Endothelial cell of umbilical vein (primary cell): ENCODE results near the gene KLF13. TPM values are rescaled to one million over a fixed set of nuclear protein-coding genes. Genes with fewer than 3 reads are reported as not detected.

Experiments
- BruUV-seq: library from RNA; stranded (reverse); fragments of 400-500 nt; replicated peaks from 2 replicates; lab custom pipeline; 2021; lab: Mats Ljungman, UMichigan
- CTCF ChIA-PET: fragments of 300-600, 350-600 bp; sonication (Branson Sonifier 250); formaldehyde crosslinking; loops from one replicate; lab custom pipeline; 2021; ENCODE audit warnings: antibody characterized with exemption, inconsistent platforms; lab: Charles Lee
- POLR2A ChIA-PET: fragments of 300-600, 350-600 bp; sonication (Branson Sonifier 250); formaldehyde crosslinking; loops from one replicate; lab custom pipeline; 2021; ENCODE audit warnings: antibody characterized with exemption, inconsistent platforms; lab: Charles Lee
- DNase-seq: peaks from one replicate; pipeline ENCODE4 v3.0.0-alpha.2; 2011; ENCODE audit warnings: low read depth, low spot score
- FAIRE-seq: peaks from 2 replicates; lab custom pipeline; 2011; peaks lifted over from hg19 to GRCh38; lab: Jason Lieb, UNC
- H2AFZ ChIP-seq: 2 replicates; pipeline ENCODE4 v1.6.0; 2012; ENCODE audit warnings: low read depth, low read length, control low read depth, inconsistent platforms
- H3K27ac ChIP-seq: 2 replicates; pipeline ENCODE4 v1.5.1; 2011; ENCODE audit warnings: low read depth, mild to moderate bottlenecking, control low read depth, low read length, moderate library complexity; ENCODE audit not compliant: insufficient read depth
- H3K27me3 ChIP-seq, 2 experiments: 2 replicates each; pipeline versions ENCODE4 v1.6.0 to v1.6.1; 2011; ENCODE audit warnings: low read length in 2 of 2, mixed read lengths in 1 of 2; ENCODE audit not compliant: control insufficient read depth in 2 of 2, insufficient read depth in 2 of 2
- H3K36me3 ChIP-seq, 2 experiments: 2 replicates in 1 of 2; 3 replicates in 1 of 2; pipeline ENCODE4 v1.5.1; 2011; ENCODE audit warnings: low read length in 2 of 2, mild to moderate bottlenecking in 1 of 2, moderate library complexity in 1 of 2; ENCODE audit not compliant: control insufficient read depth in 2 of 2, insufficient read depth in 2 of 2; ENCODE audit errors: extremely low read depth in 1 of 2
- H3K4me1 ChIP-seq: 3 replicates; pipeline ENCODE4 v1.5.1; 2011; ENCODE audit warnings: mild to moderate bottlenecking, low read length; ENCODE audit not compliant: control insufficient read depth, insufficient read depth; ENCODE audit errors: extremely low read depth
- H3K4me2 ChIP-seq: 2 replicates; pipeline ENCODE4 v1.6.1; 2011; ENCODE audit warnings: low read length, control low read depth, mixed read lengths; ENCODE audit not compliant: insufficient read depth
- H3K4me3 ChIP-seq, 3 experiments: fragments of 200-600 bp in 1 of 3; sonication (generic), shearing (Covaris generic) in 1 of 3; replicated peaks in 1 of 3; 2 replicates each; pipeline ENCODE4 v1.5.1; 2011 to 2016; ENCODE audit warnings: control low read depth in 3 of 3, low read length in 3 of 3, mild to moderate bottlenecking in 2 of 3, inconsistent platforms in 1 of 3, low read depth in 1 of 3, moderate library complexity in 1 of 3; ENCODE audit not compliant: insufficient read depth in 1 of 3
- H3K79me2 ChIP-seq: 2 replicates; pipeline ENCODE4 v1.6.0; 2012; ENCODE audit warnings: low read length, inconsistent platforms; ENCODE audit not compliant: control insufficient read depth, insufficient read depth
- H3K9ac ChIP-seq: replicated peaks from 2 replicates; pipeline ENCODE3; 2011; ENCODE audit warnings: low read length, control low read depth; ENCODE audit not compliant: insufficient read depth; ENCODE audit errors: extremely low read depth
- H3K9me1 ChIP-seq: replicated peaks from 3 replicates; pipeline ENCODE4 v1.6.0; 2011; ENCODE audit warnings: mild to moderate bottlenecking, low read length; ENCODE audit not compliant: control insufficient read depth, insufficient read depth; ENCODE audit errors: extremely low read depth
- H3K9me3 ChIP-seq: replicated peaks from 2 replicates; pipeline ENCODE4 v1.5.1; 2012; ENCODE audit warnings: low read length, inconsistent platforms; ENCODE audit not compliant: control insufficient read depth, insufficient read depth
- H4K20me1 ChIP-seq: replicated peaks from 2 replicates; pipeline ENCODE3; 2011; ENCODE audit warnings: mild to moderate bottlenecking, low read length; ENCODE audit not compliant: control insufficient read depth, insufficient read depth; ENCODE audit errors: extremely low read depth
- EZH2 ChIP-seq: IDR thresholded peaks from 2 replicates; pipeline ENCODE4 v1.6.1; 2012; ENCODE audit warnings: borderline replicate concordance, low read depth, mild to moderate bottlenecking, moderate library complexity, low read length, inconsistent platforms; ENCODE audit not compliant: severe bottlenecking
- FOS ChIP-seq: IDR thresholded peaks from 2 replicates; pipeline ENCODE4 v1.6.1; 2011; ENCODE audit warnings: mild to moderate bottlenecking, low read length, moderate library complexity, borderline replicate concordance; ENCODE audit not compliant: insufficient read depth
- GATA2 ChIP-seq: IDR thresholded peaks from 2 replicates; pipeline ENCODE4 v1.7.0; 2011; ENCODE audit warnings: low read depth, mild to moderate bottlenecking, moderate library complexity, mixed read lengths, low read length; ENCODE audit not compliant: insufficient read length, insufficient read depth
- JUN ChIP-seq: IDR thresholded peaks from 2 replicates; pipeline ENCODE4 v1.6.1; 2011; ENCODE audit warnings: borderline replicate concordance, low read depth; ENCODE audit not compliant: insufficient read length, insufficient read depth
- MAX ChIP-seq: IDR thresholded peaks from 2 replicates; pipeline ENCODE4 v1.6.1; 2011; ENCODE audit not compliant: insufficient read depth, insufficient read length
- MYC ChIP-seq: IDR thresholded peaks from one replicate; pipeline ENCODE4 v1.6.1; 2011; ENCODE audit warnings: mild to moderate bottlenecking, low read depth, low read length
- POLR2A ChIP-seq: IDR thresholded peaks from 2 replicates; pipeline ENCODE4 v1.6.1; 2012; ENCODE audit warnings: low read depth, mild to moderate bottlenecking, control low read depth, low read length
- POLR2AphosphoS5 ChIP-seq: IDR thresholded peaks from 2 replicates; pipeline ENCODE4 v1.6.1; 2012; ENCODE audit warnings: low read depth, mild to moderate bottlenecking, control low read depth, low read length, moderate library complexity; ENCODE audit not compliant: insufficient read depth
- dilution Hi-C: fragments of 300-500 bp; cut with MboI; formaldehyde crosslinking; loops from one replicate; pipeline ENCODE4 v1.15.0; 2019; ENCODE audit warnings: low sequenced_read_pairs; ENCODE audit not compliant: extremely low pct_ligation_motif_present
- intact Hi-C: fragments of 100-400 bp; cut with micrococcal nuclease; formaldehyde crosslinking; loops from one replicate; pipeline ENCODE4 v1.10.0; 2022
- polyA plus RNA-seq, 4 experiments: library from polyadenylated mRNA; depleted of rRNA in 3 of 4; stranded (reverse) in 3 of 4; unstranded in 1 of 4; fragments of >200 nt; gene quantifications; 2 replicates each; pipeline versions ENCODE4 v1.2.1 to v1.2.3, GENCODE V29; 2011 to 2012; ENCODE audit warnings: missing spikeins in 1 of 4
- total RNA-seq: library from RNA; stranded (reverse); gene quantifications from 2 replicates; pipeline ENCODE4 v1.2.3, GENCODE V29; 2021
- TF ChIP-seq, protein P1 (sequence below), 2 donors: IDR thresholded peaks; 1 replicate in 1 of 2; 2 replicates in 1 of 2; pipeline ENCODE4 v1.5.1; 2011; ENCODE audit warnings: low read length in 2 of 2, mild to moderate bottlenecking in 2 of 2, moderate library complexity in 2 of 2, control low read depth in 1 of 2, inconsistent platforms in 1 of 2, low read depth in 1 of 2; ENCODE audit not compliant: insufficient read depth in 1 of 2; ENCODE audit errors: extremely low read depth in 1 of 2

Gene KLF13
- total and polyA plus RNA-seq, 2 donors (not counting 3 experiments of a cell fraction or from before 2014, with no cell fraction given), result 10.1 to 31.9 TPM

GRCh38 chr15:31305375-31305774 lies 21.3 kb upstream of the KLF13 start:
- Histone ChIP-seq H3K4me2 (no peak overlapping the region), H3K4me1 (no peaks in the 10 kb centered on the region), H3K27me3 (no peaks in the 10 kb centered on the region), H3K79me2 (no peaks in the 10 kb centered on the region), H3K4me3 (no peak overlapping the region), H3K9me3 (no peaks in the 10 kb centered on the region), H3K27ac (no peak overlapping the region), H3K36me3 (no peaks in the 10 kb centered on the region), H4K20me1 (no peaks in the 10 kb centered on the region), H2AFZ (no peak overlapping the region), H3K9ac (no peak overlapping the region), H3K9me1 (no peaks in the 10 kb centered on the region)
- CTCF ChIA-PET, result no interaction called here
- intact Hi-C loops, result no loop called here
- DNase-seq (no peak), FAIRE-seq (no peak)
- BruUV-seq, result no TSS peak
- POLR2A ChIA-PET, result no interaction called here
- TF ChIP-seq EZH2 (no peak), POLR2AphosphoS5 (no peak), GATA2 (no peak), MAX (no peak), JUN (no peak), FOS (no peak), MYC (no peak), POLR2A (no peak)
- TF ChIP-seq, protein P1, sequence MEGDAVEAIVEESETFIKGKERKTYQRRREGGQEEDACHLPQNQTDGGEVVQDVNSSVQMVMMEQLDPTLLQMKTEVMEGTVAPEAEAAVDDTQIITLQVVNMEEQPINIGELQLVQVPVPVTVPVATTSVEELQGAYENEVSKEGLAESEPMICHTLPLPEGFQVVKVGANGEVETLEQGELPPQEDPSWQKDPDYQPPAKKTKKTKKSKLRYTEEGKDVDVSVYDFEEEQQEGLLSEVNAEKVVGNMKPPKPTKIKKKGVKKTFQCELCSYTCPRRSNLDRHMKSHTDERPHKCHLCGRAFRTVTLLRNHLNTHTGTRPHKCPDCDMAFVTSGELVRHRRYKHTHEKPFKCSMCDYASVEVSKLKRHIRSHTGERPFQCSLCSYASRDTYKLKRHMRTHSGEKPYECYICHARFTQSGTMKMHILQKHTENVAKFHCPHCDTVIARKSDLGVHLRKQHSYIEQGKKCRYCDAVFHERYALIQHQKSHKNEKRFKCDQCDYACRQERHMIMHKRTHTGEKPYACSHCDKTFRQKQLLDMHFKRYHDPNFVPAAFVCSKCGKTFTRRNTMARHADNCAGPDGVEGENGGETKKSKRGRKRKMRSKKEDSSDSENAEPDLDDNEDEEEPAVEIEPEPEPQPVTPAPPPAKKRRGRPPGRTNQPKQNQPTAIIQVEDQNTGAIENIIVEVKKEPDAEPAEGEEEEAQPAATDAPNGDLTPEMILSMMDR (IDR thresholded peaks at IDR 0.05; ENCODE audit: extremely low read depth in 1 of 2, insufficient read depth in 1 of 2, low read depth in 1 of 2, low read length in 2 of 2), result no peak
- dilution Hi-C loops, result loop anchor here (25.0 kb wide), 1 partner anchor 93 kb away; no protein-coding TSS in a partner anchor
